Esophagus muscularis mucosa (tissue), 4 donors: ENCODE data around the gene ESF1. TPM values are rescaled to one million over a fixed set of nuclear protein-coding genes. Genes with fewer than 3 reads are reported as not detected.

Experiments used
- DNase-seq: peaks from one replicate; pipeline ENCODE4 v3.0.0-alpha.2; 2017; ENCODE audit errors: extremely low spot score
- H3K27ac ChIP-seq, 4 donors: fragments of 200-600 bp; sonication (generic); replicated peaks in 1 of 4; 1 replicate in 3 of 4; 2 replicates in 1 of 4; pipeline ENCODE4 v1.5.1; 2016 to 2019; ENCODE audit warnings: mild to moderate bottlenecking in 1 of 4
- H3K27me3 ChIP-seq, 4 donors: fragments of 200-600 bp; sonication (generic); one replicate each; pipeline versions ENCODE4 v1.5.1 to v1.6.0; 2016 to 2019
- H3K36me3 ChIP-seq, 4 donors: fragments of 200-600 bp; sonication (generic); one replicate each; pipeline ENCODE4 v1.5.1; 2016 to 2019
- H3K4me1 ChIP-seq, 4 donors: fragments of 200-600 bp; sonication (generic); one replicate each; pipeline ENCODE4 v1.5.1; 2016 to 2019
- H3K4me3 ChIP-seq, 4 donors: fragments of 200-600 bp; sonication (generic); 1 replicate in 2 of 4; 2 replicates in 2 of 4; pipeline ENCODE4 v1.5.1; 2016 to 2019; ENCODE audit warnings: mild to moderate bottlenecking in 4 of 4, moderate library complexity in 1 of 4
- H3K9me3 ChIP-seq, 4 donors: fragments of 200-600 bp; sonication (generic); 1 replicate in 3 of 4; 2 replicates in 1 of 4; pipeline ENCODE4 v1.5.1; 2016 to 2019
- EP300 ChIP-seq: sonication (generic); formaldehyde crosslinking; IDR thresholded peaks from one replicate; pipeline ENCODE4 v1.6.1; 2017; ENCODE audit warnings: antibody characterized with exemption
- POLR2A ChIP-seq: fragments of 450-650 bp; IDR thresholded peaks from one replicate; pipeline ENCODE4 v1.6.1; 2017; ENCODE audit warnings: antibody characterized with exemption, moderate library complexity, mild to moderate bottlenecking, low read depth
- POLR2AphosphoS5 ChIP-seq, 2 donors: sonication (generic); formaldehyde crosslinking; IDR thresholded peaks; one replicate each; pipeline ENCODE4 v1.6.1; 2017; ENCODE audit warnings: antibody characterized with exemption in 2 of 2
- WGBS: methylation state at CpG from one replicate; pipeline ENCODE4 v1.1.5; 2018; 5-methylcytosine and 5-hydroxymethylcytosine counted together
- intact Hi-C: fragments of 100-400 bp; cut with DNase I; formaldehyde crosslinking; loops from one replicate; pipeline ENCODE4 v1.15.1; 2023
- total RNA-seq, 4 donors: library from RNA; depleted of rRNA; stranded (reverse); fragments of >200 nt; gene quantifications; one replicate each; pipeline versions ENCODE4 v1.1.0 to v1.2.1, GENCODE V29; 2016
- TF ChIP-seq, protein P1 (sequence below), 3 experiments: fragments of 200-600 bp in 2 of 3; fragments of 450-650 bp in 1 of 3; sonication (generic) in 2 of 3; IDR thresholded peaks; one replicate each; pipeline ENCODE4 v1.5.1; 2017 to 2019; ENCODE audit warnings: antibody characterized with exemption in 3 of 3, mild to moderate bottlenecking in 2 of 3, moderate library complexity in 1 of 3

The ESF1 gene
- total RNA-seq, 4 donors from 2014 or later, result 9.0 to 16.2 (median 13.3) TPM

DNA sequence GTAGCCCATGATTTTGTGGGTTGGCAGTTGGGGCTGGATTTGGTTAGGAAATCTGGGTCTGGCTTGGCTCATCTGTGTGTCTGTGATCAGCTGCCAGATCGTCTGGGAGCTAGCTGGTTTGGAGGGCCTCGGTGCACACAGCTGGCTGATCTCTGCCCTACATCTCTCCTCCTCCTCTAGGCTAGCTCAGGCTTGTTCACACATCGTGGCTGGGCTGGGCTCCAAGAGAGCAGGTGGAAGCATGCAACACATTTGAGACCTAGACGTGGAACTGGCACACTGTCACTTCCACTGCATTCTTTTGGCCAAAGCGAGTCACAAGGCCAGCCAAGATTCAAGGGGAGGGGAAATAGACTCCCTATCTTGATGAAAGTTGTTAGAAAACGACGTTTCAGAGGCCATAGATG lies 16.0 kb upstream of the ESF1 start:
- Histone ChIP-seq H3K36me3 (peaks cover 27 to 85% (median 63%) of the 10 kb centered on the region in 4 donors), H3K9me3 (no peaks in the 10 kb centered on the region), H3K27ac (peak overlapping the region; percentile 18 to 56 (median 36)), H3K4me1 (peaks cover 9 to 25% (median 21%) of the 10 kb centered on the region in 4 donors), H3K27me3 (no peaks in the 10 kb centered on the region), H3K4me3 (no peak overlapping the region)
- intact Hi-C loops, result no loop called here
- DNase-seq, result peak; percentile 97
- TF ChIP-seq POLR2AphosphoS5 (IDR thresholded peaks at IDR 0.05) (peak; percentile 76 to 78), POLR2A (no peak)
- 8% methylated on average over 7 of the region's 7 CpGs for WGBS

DNA sequence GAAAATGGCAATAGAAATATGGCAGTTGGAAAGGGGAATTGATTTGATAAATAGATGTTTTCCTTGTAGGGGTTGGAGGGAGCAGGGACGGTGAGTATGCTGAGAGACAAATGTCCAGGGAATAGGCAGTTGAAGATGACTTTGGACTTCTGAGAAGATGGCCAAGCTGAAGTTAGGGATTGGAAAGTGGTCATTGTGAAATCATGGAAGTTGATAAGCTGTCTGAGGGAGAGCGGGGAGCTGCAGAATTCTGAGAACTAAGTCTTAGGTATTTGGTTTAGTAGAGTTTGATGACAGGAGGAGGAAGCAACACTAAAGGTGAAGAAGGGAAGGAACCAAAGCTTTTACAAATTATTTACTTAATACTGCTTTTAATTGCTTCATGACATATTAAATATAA lies 15.3 kb upstream of the ESF1 start:
- TF ChIP-seq, protein P1, sequence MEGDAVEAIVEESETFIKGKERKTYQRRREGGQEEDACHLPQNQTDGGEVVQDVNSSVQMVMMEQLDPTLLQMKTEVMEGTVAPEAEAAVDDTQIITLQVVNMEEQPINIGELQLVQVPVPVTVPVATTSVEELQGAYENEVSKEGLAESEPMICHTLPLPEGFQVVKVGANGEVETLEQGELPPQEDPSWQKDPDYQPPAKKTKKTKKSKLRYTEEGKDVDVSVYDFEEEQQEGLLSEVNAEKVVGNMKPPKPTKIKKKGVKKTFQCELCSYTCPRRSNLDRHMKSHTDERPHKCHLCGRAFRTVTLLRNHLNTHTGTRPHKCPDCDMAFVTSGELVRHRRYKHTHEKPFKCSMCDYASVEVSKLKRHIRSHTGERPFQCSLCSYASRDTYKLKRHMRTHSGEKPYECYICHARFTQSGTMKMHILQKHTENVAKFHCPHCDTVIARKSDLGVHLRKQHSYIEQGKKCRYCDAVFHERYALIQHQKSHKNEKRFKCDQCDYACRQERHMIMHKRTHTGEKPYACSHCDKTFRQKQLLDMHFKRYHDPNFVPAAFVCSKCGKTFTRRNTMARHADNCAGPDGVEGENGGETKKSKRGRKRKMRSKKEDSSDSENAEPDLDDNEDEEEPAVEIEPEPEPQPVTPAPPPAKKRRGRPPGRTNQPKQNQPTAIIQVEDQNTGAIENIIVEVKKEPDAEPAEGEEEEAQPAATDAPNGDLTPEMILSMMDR (IDR thresholded peaks at IDR 0.05), result no peak
- TF ChIP-seq POLR2AphosphoS5 (IDR thresholded peaks at IDR 0.05) (no peak), POLR2A (no peak), EP300 (no peak)
- Histone ChIP-seq H3K27me3 (no peaks in the 10 kb centered on the region), H3K27ac (peak overlapping the region; percentile 18 to 56 (median 36)), H3K4me3 (no peak overlapping the region), H3K4me1 (peaks cover 9 to 25% (median 21%) of the 10 kb centered on the region in 4 donors), H3K36me3 (peaks cover 34 to 85% (median 67%) of the 10 kb centered on the region in 4 donors), H3K9me3 (no peaks in the 10 kb centered on the region)
- DNase-seq, result no peak
- 86% methylated on average over 2 of the region's 2 CpGs for WGBS
- intact Hi-C loops, result no loop called here

DNA sequence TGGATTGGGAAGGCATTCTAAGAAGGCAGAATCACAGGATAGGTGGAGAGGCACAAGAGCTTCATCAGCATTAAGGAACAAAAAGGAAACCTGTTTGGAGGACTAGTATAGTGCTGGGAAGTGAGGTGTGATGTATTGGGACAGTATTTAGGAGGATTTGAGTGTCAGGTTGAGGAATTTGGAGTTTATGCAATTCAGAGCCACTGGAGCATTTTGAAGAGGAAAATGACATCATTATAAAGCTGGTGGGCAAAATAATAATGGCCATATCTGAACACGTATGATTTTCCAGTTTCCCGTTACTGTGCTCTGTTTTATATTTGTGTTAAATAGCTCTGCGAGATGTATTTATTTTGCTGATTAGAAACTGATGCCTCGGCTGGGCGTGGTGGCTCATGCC lies 14.3 kb upstream of the ESF1 start:
- Histone ChIP-seq H3K27me3 (no peaks in the 10 kb centered on the region), H3K27ac (no peak overlapping the region), H3K4me3 (no peak overlapping the region), H3K9me3 (no peaks in the 10 kb centered on the region), H3K36me3 (peaks cover 43 to 85% (median 72%) of the 10 kb centered on the region in 4 donors), H3K4me1 (peaks cover 9 to 25% (median 21%) of the 10 kb centered on the region in 4 donors)
- intact Hi-C loops, result no loop called here
- no peak for DNase-seq
- TF ChIP-seq POLR2AphosphoS5 (IDR thresholded peaks at IDR 0.05) (no peak), POLR2A (no peak), EP300 (no peak)
- TF ChIP-seq, protein P1 (IDR thresholded peaks at IDR 0.05), result no peak
- 98% methylated on average over 5 of the region's 5 CpGs for WGBS

DNA sequence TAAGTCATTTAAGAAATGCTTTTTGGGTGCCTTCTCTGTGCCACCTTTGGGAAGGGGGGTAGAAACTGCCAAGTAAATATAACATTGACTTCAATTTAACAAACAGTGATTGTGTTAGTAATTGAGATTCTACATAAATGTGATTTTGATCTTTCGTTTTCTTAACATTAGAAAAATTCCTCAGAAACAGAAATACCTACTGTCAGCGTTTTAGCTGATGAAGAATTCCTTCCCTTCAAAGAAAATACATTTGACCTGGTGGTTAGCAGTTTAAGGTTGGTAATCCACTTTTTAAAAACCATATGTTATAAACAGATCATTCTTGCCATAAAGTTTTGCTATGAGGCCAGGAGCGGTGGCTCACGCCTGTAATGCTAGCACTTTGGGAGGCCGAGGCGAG lies 9.9 kb upstream of the ESF1 start:
- DNase-seq, result no peak
- Histone ChIP-seq H3K27me3 (no peaks in the 10 kb centered on the region), H3K4me1 (peaks cover 18 to 36% (median 25%) of the 10 kb centered on the region in 4 donors), H3K9me3 (no peaks in the 10 kb centered on the region), H3K36me3 (peaks cover 37 to 93% (median 65%) of the 10 kb centered on the region in 4 donors), H3K4me3 (no peak overlapping the region), H3K27ac (no peak overlapping the region)
- WGBS, result 95% methylated on average over 6 of the region's 6 CpGs
- intact Hi-C loops, result no loop called here
- TF ChIP-seq EP300 (no peak), POLR2AphosphoS5 (IDR thresholded peaks at IDR 0.05) (no peak), POLR2A (no peak)
- TF ChIP-seq, protein P1 (IDR thresholded peaks at IDR 0.05), result no peak

DNA sequence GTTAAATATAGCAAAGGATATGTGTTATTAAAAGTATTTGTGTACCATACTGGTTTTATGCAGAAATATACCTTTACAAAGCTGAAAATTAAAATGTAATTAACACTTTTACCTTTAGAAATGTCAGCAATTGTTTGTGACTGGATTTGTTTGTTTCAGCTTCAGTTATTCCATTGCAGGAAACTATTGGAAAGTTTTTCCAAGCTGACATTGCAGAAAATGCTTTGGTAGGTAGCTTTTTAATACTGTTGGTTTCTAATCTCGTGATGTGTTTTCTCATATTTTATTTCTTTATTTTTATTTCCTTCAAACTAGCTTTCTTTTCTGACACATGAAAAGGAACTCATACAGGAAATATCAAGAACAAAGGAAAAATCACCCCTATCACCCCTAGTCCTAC lies 8.3 kb upstream of the ESF1 start:
- no peak overlapping the region for H3K4me3 ChIP-seq
- DNase-seq, result no peak
- H3K27ac ChIP-seq, result no peak overlapping the region
- TF ChIP-seq EP300 (no peak), POLR2A (no peak), POLR2AphosphoS5 (IDR thresholded peaks at IDR 0.05) (no peak)
- TF ChIP-seq, protein P1 (IDR thresholded peaks at IDR 0.05), result no peak
- peaks cover 18 to 37% (median 25%) of the 10 kb centered on the region in 4 donors for H3K4me1 ChIP-seq
- H3K9me3 ChIP-seq, result no peaks in the 10 kb centered on the region
- 88% methylated on average over 1 of the region's 1 CpG for WGBS
- H3K36me3 ChIP-seq, result peaks cover 37 to 92% (median 68%) of the 10 kb centered on the region in 4 donors
- no peaks in the 10 kb centered on the region for H3K27me3 ChIP-seq
- intact Hi-C loops, result no loop called here
